ENCODE results near the gene MBLAC1. TPM values are rescaled to one million over a fixed set of nuclear protein-coding genes. Genes with fewer than 3 reads are reported as not detected.
A peak's percentile ranks its signal among the peaks of the same experiment; 100 is the strongest.

MBLAC1 gene
- total and polyA plus RNA-seq, 2 donors from 2014 or later = 2.4 to 3.7 TPM

- Histone ChIP-seq H3K27ac (ENCODE audit: low read depth in 2 of 2, low read length in 2 of 2) (no peak overlapping the region), H3K4me3 (ENCODE audit: low read length in 3 of 3) (peak overlapping the region; percentile 72 to 96 (median 85)), H3K4me1 (ENCODE audit: control insufficient read depth in 2 of 3, insufficient read depth in 2 of 3, low read depth in 1 of 3, low read length in 3 of 3) (peaks cover 0 to 13% (median 11%) of the 10 kb centered on the region in 3 donors), H3K9me3 (ENCODE audit: control insufficient read depth in 2 of 3, insufficient read depth in 1 of 3, low read length in 3 of 3) (no peaks in the 10 kb centered on the region), H3K27me3 (ENCODE audit: control insufficient read depth, insufficient read depth, low read length) (no peaks in the 10 kb centered on the region), H3K9ac (ENCODE audit: low read length in 3 of 3) (peak overlapping the region; percentile 37 to 72 (median 67)), H3K36me3 (ENCODE audit: control insufficient read depth in 2 of 3, insufficient read depth in 3 of 3, low read length in 3 of 3) (peaks cover 0 to 6% (median 4%) of the 10 kb centered on the region in 3 donors)
- intact Hi-C loops (cut with DNase I) = no loop called here
- FAIRE-seq (no peak), DNase-seq (peak in 1 of 5 donors; percentile 45)
- TF ChIP-seq CTCF (IDR thresholded peaks at IDR 0.05; ENCODE audit: borderline replicate concordance, extremely low read depth, insufficient read depth) = no peak
Measured at GRCh38 chr7:100118388-100119071, 8.2 kb upstream of the MBLAC1 start.

- no peak for TF ChIP-seq CTCF (IDR thresholded peaks at IDR 0.05; ENCODE audit: borderline replicate concordance, extremely low read depth, insufficient read depth)
- intact Hi-C loops (cut with DNase I) = no loop called here
- peak; percentile 96 to 98 (median 98) for DNase-seq
- peak within 1 kb of the TSS; percentile 72 to 96 (median 85) for H3K4me3 ChIP-seq (ENCODE audit: low read length in 3 of 3)
- peaks cover 0 to 13% (median 11%) of the 10 kb centered on the region in 3 donors for H3K4me1 ChIP-seq (ENCODE audit: control insufficient read depth in 2 of 3, insufficient read depth in 2 of 3, low read depth in 1 of 3, low read length in 3 of 3)
- peak within 1 kb of the TSS; percentile 37 to 72 (median 67) for H3K9ac ChIP-seq (ENCODE audit: low read length in 3 of 3)
- H3K27ac ChIP-seq (ENCODE audit: low read depth in 2 of 2, low read length in 2 of 2) = peak within 1 kb of the TSS; percentile 74 to 83
- FAIRE-seq = no peak
- no peaks in the 10 kb centered on the region for H3K27me3 ChIP-seq (ENCODE audit: control insufficient read depth, insufficient read depth, low read length)
- H3K9me3 ChIP-seq (ENCODE audit: control insufficient read depth in 2 of 3, insufficient read depth in 1 of 3, low read length in 3 of 3) = no peaks in the 10 kb centered on the region
- H3K36me3 ChIP-seq (ENCODE audit: control insufficient read depth in 2 of 3, insufficient read depth in 3 of 3, low read length in 3 of 3) = no peaks in the 10 kb centered on the region
Measured at GRCh38 chr7:100119072-100119969, 7.4 kb upstream of the MBLAC1 start, which contains the start of the genes CNPY4 and TAF6. Gene CNPY4, plus strand, starts transcription at chr7:100119634. Its CDS starts 111 bp downstream, at chr7:100119745. Gene TAF6, minus strand, starts transcription at chr7:100119358. Its CDS starts 5,149 bp downstream, at chr7:100114209.

- Histone ChIP-seq H3K9ac (ENCODE audit: low read length in 3 of 3) (peak overlapping the region in 2 of 3 donors; percentile 34 to 72), H3K4me1 (ENCODE audit: control insufficient read depth in 2 of 3, insufficient read depth in 2 of 3, low read depth in 1 of 3, low read length in 3 of 3) (peaks cover 0 to 16% (median 16%) of the 10 kb centered on the region in 3 donors), H3K4me3 (ENCODE audit: low read length in 3 of 3) (peak overlapping the region; percentile 70 to 85 (median 72)), H3K36me3 (ENCODE audit: control insufficient read depth in 2 of 3, insufficient read depth in 3 of 3, low read length in 3 of 3) (no peaks in the 10 kb centered on the region), H3K27ac (ENCODE audit: low read depth in 2 of 2, low read length in 2 of 2) (peak overlapping the region in 1 of 2 donors; percentile 0), H3K27me3 (ENCODE audit: control insufficient read depth, insufficient read depth, low read length) (no peaks in the 10 kb centered on the region), H3K9me3 (ENCODE audit: control insufficient read depth in 2 of 3, insufficient read depth in 1 of 3, low read length in 3 of 3) (no peaks in the 10 kb centered on the region)
- DNase-seq (peak in 3 of 5 donors; percentile 64 to 83 (median 80)), FAIRE-seq (no peak)
- no peak for TF ChIP-seq CTCF (IDR thresholded peaks at IDR 0.05; ENCODE audit: borderline replicate concordance, extremely low read depth, insufficient read depth)
- intact Hi-C loops (cut with DNase I) = no loop called here
Measured at GRCh38 chr7:100119970-100120732, 6.6 kb upstream of the MBLAC1 start.
